ENCODE results near the gene MRPS23.

- no peak for TF ChIP-seq CTCF (conservative IDR thresholded peaks at IDR 0.05 in 1 of 2, IDR thresholded peaks at IDR 0.05 in 1 of 2; ENCODE audit: low read depth in 1 of 2, low read length in 2 of 2)
- TF ChIP-seq EZH2 (IDR thresholded peaks at IDR 0.05; ENCODE audit: low read length, missing control alignments): no peak
Measured at GRCh38 chr17:57886020-57886419, 36.2 kb upstream of the MRPS23 start.

Measured in fibroblast of lung (primary cell).